GM12878 (cell line): Measurements from ENCODE around the gene BLOC1S5. TPM values are rescaled to one million over a fixed set of nuclear protein-coding genes. Genes with fewer than 3 reads are reported as not detected.

Source experiments
- ATAC-seq: fragments of 200-7000 bp; cut with Tn5 transposase; 3 replicates; pipeline ENCODE4 v1.9.1; 2020; ENCODE audit warnings: mild to moderate bottlenecking, moderate library complexity
- BruUV-seq: library from RNA; stranded (reverse); fragments of 400-500 nt; replicated peaks from 2 replicates; lab custom pipeline; 2021; lab: Mats Ljungman, UMichigan
- CTCF ChIA-PET: fragments of 300-600 bp; sonication (Branson Sonifier 250); formaldehyde crosslinking; extraction: SDS; loops from one replicate; lab custom pipeline; 2021; ENCODE audit warnings: inconsistent platforms; lab: Yijun Ruan, JAX
- POLR2A ChIA-PET: fragments of 350-600 bp; formaldehyde crosslinking; extraction: SDS; loops from one replicate; lab custom pipeline; 2021; ENCODE audit warnings: inconsistent platforms; lab: Charles Lee
- RAD21 ChIA-PET: fragments of 300-600 bp; sonication (Branson Sonifier 250); formaldehyde crosslinking; loops from one replicate; lab custom pipeline; 2023; ENCODE audit warnings: antibody characterized with exemption; ENCODE audit not compliant: unreplicated experiment; lab: Charles Lee
- SMC1A ChIA-PET: fragments of 300-600 bp; sonication (Branson Sonifier 250); formaldehyde crosslinking; loops from one replicate; lab custom pipeline; 2023; ENCODE audit not compliant: unreplicated experiment, uncharacterized antibody; lab: Charles Lee
- DNase-seq: peaks from one replicate; pipeline ENCODE4 v3.0.0-alpha.2; 2011; ENCODE audit warnings: low read depth, low spot score
- FAIRE-seq: peaks from 3 replicates; lab custom pipeline; 2011; peaks lifted over from hg19 to GRCh38; lab: Jason Lieb, UNC
- H2AFZ ChIP-seq: 2 replicates; pipeline ENCODE4 v1.6.0; 2011; ENCODE audit warnings: low read depth, low read length, control low read depth; ENCODE audit not compliant: control insufficient read depth
- H3K27ac ChIP-seq: 2 replicates; pipeline ENCODE4 v1.5.1; 2011; ENCODE audit warnings: control low read depth; ENCODE audit not compliant: control insufficient read depth, insufficient read depth
- H3K27me3 ChIP-seq, 2 experiments: replicated peaks in 1 of 2; 2 replicates each; pipeline versions ENCODE4 v1.6.0 to v1.6.1; 2011; ENCODE audit warnings: low read length in 1 of 2; ENCODE audit not compliant: control insufficient read depth in 2 of 2, insufficient read depth in 2 of 2
- H3K36me3 ChIP-seq, 2 experiments: 2 replicates each; pipeline ENCODE4 v1.5.1; 2011; ENCODE audit warnings: low read length in 1 of 2; ENCODE audit not compliant: control insufficient read depth in 2 of 2, insufficient read depth in 2 of 2
- H3K4me1 ChIP-seq: 2 replicates; pipeline ENCODE4 v1.6.1; 2011; ENCODE audit warnings: mild to moderate bottlenecking, low read length, moderate library complexity, mixed read lengths; ENCODE audit not compliant: control insufficient read depth, insufficient read depth
- H3K4me2 ChIP-seq: 2 replicates; pipeline ENCODE4 v1.6.0; 2011; ENCODE audit warnings: control low read depth; ENCODE audit not compliant: control insufficient read depth, insufficient read depth
- H3K4me3 ChIP-seq: fragments of 200-600 bp; sonication (generic); 2 replicates; pipeline ENCODE4 v1.5.1; 2016
- H3K79me2 ChIP-seq: 2 replicates; pipeline ENCODE4 v1.6.0; 2011; ENCODE audit warnings: low read length; ENCODE audit not compliant: control insufficient read depth, insufficient read depth
- H3K9ac ChIP-seq: 2 replicates; pipeline ENCODE4 v1.8.0; 2011; ENCODE audit warnings: low read length, control low read depth, mixed read lengths; ENCODE audit not compliant: control insufficient read depth, insufficient read depth
- H3K9me3 ChIP-seq: replicated peaks from 3 replicates; pipeline ENCODE4 v1.5.1; 2011; ENCODE audit warnings: mild to moderate bottlenecking, low read length; ENCODE audit not compliant: control insufficient read depth, insufficient read depth
- H4K20me1 ChIP-seq: 2 replicates; pipeline ENCODE4 v1.6.0; 2011; ENCODE audit not compliant: control insufficient read depth, insufficient read depth
- BCL3 ChIP-seq: IDR thresholded peaks from 2 replicates; pipeline ENCODE4 v1.6.1; 2011; ENCODE audit warnings: borderline replicate concordance, low read depth, mild to moderate bottlenecking, moderate library complexity, low read length; ENCODE audit not compliant: insufficient read depth, poor library complexity, severe bottlenecking
- BCLAF1 ChIP-seq: fragments of 450-650 bp; IDR thresholded peaks from 2 replicates; pipeline ENCODE4 v1.6.1; 2017; ENCODE audit warnings: antibody characterized with exemption, mild to moderate bottlenecking, moderate library complexity
- CBFB ChIP-seq: IDR thresholded peaks from 2 replicates; pipeline ENCODE4 v1.6.1; 2016; ENCODE audit warnings: antibody characterized with exemption, low read depth
- JUNB ChIP-seq: IDR thresholded peaks from 2 replicates; pipeline ENCODE4 v1.6.1; 2016; ENCODE audit warnings: antibody characterized with exemption, mild to moderate bottlenecking
- NFYB ChIP-seq: IDR thresholded peaks from 2 replicates; pipeline ENCODE4 v1.6.1; 2011; ENCODE audit warnings: low read depth, mild to moderate bottlenecking, low read length, improper control_type of control experiment, moderate library complexity; ENCODE audit not compliant: insufficient read depth
- RCOR1 ChIP-seq: conservative IDR thresholded peaks from 2 replicates; pipeline ENCODE4 v1.6.1; 2012; ENCODE audit warnings: low read depth, low read length, improper control_type of control experiment
- SKIL ChIP-seq: fragments of 450-650 bp; IDR thresholded peaks from 2 replicates; pipeline ENCODE4 v1.6.1; 2017; ENCODE audit warnings: mild to moderate bottlenecking, low read depth, inconsistent platforms; ENCODE audit not compliant: poor library complexity, severe bottlenecking
- SMAD1 ChIP-seq: fragments of 450-650 bp; IDR thresholded peaks from 2 replicates; pipeline ENCODE4 v1.6.1; 2018; ENCODE audit warnings: mild to moderate bottlenecking, low read depth; ENCODE audit not compliant: partially characterized antibody
- SUZ12 ChIP-seq: fragments of 200-600 bp; sonication (generic); IDR thresholded peaks from one replicate; pipeline ENCODE4 v1.6.1; 2018; ENCODE audit warnings: antibody characterized with exemption, mild to moderate bottlenecking; ENCODE audit not compliant: unreplicated experiment
- TCF12 ChIP-seq: IDR thresholded peaks from 2 replicates; pipeline ENCODE4 v1.6.1; 2011; ENCODE audit warnings: low read depth, mild to moderate bottlenecking, low read length
- WGBS: methylation state at CpG from one replicate; pipeline ENCODE4 v1.1.6; 2016; ENCODE audit warnings: low lambda C conversion rate; ENCODE audit not compliant: insufficient replicate concordance, insufficient coverage; ENCODE audit errors: missing lambda C conversion rate; 5-methylcytosine and 5-hydroxymethylcytosine counted together
- in situ Hi-C: fragments of 300-500 bp; cut with MboI; formaldehyde crosslinking; loops from 9 replicates; pipeline ENCODE4 v1.14.3; 2018; ENCODE audit warnings: mixed read lengths
- intact Hi-C: fragments of 100-400 bp; cut with micrococcal nuclease; formaldehyde crosslinking; loops from one replicate; pipeline ENCODE4 v1.14.2; 2022; ENCODE audit not compliant: unreplicated experiment
- polyA plus RNA-seq, 11 experiments: library from polyadenylated mRNA; depleted of rRNA in 4 of 11; unstranded in 6 of 11; stranded (reverse) in 5 of 11; fragments of >200 nt; fragmentation: Nextera tagmentation in 4 of 11; fragmentation: Illumina TruSeq in 1 of 11; extraction: Ambion mirVana in 4 of 11; extraction: Trizol in 1 of 11; gene quantifications; 1 replicate in 1 of 11; 2 replicates in 10 of 11; pipeline versions ENCODE4 v1.2.1 to v1.2.3, GENCODE V29; 2011 to 2016; ENCODE audit warnings: inconsistent platforms in 2 of 11, missing spikeins in 2 of 11, low read depth in 1 of 11
- total RNA-seq, 4 experiments: library from RNA; depleted of rRNA in 3 of 4; stranded (reverse); fragments of >200 nt in 3 of 4; fragmentation: Illumina TruSeq in 1 of 4; extraction: Trizol in 1 of 4; gene quantifications; 2 replicates each; pipeline versions ENCODE4 v1.2.1 to v1.2.3, GENCODE V29; 2013 to 2021

The BLOC1S5 gene
- total and polyA plus RNA-seq, 10 of the 15 experiments (the other 5 are each of a cell fraction or from before 2014, with no cell fraction given) = 4.3 to 22.2 (median 16.1) TPM

GRCh38 chr6:7971499-7971898 is 92.7 kb downstream of the BLOC1S5 start:
- no peak for FAIRE-seq
- H4K20me1 ChIP-seq = no peaks in the 10 kb centered on the region
- no TSS peak for BruUV-seq
- WGBS = 87% methylated on average over 2 of the region's 2 CpGs
- no peaks in the 10 kb centered on the region for H3K4me1 ChIP-seq
- no peak for DNase-seq
- peaks cover 16% of the 10 kb centered on the region for H3K9me3 ChIP-seq
- H3K4me2 ChIP-seq = no peak overlapping the region
- no peak overlapping the region for H3K4me3 ChIP-seq
- RAD21 ChIA-PET = no interaction called here
- CTCF ChIA-PET = interaction anchor here (0.8 kb wide), 1 partner anchor 247 kb away, joined by 3 read pairs; no protein-coding TSS in a partner anchor
- intact Hi-C loops = no loop called here
- SMC1A ChIA-PET = interaction anchor here (1.1 kb wide), 1 partner anchor 72 kb away, joined by 3 read pairs; no protein-coding TSS in a partner anchor
- peaks cover 0 to 3% of the 10 kb centered on the region in 2 experiments; a peak in 1 of 4 replicates for H3K27me3 ChIP-seq
- no peak overlapping the region for H3K27ac ChIP-seq
- in situ Hi-C loops = no loop called here
- no peak overlapping the region for H3K9ac ChIP-seq
- H3K79me2 ChIP-seq = no peaks in the 10 kb centered on the region
- TF ChIP-seq BCLAF1 (no peak), JUNB (no peak), SUZ12 (no peak), BCL3 (no peak), TCF12 (no peak), SKIL (no peak), NFYB (no peak), RCOR1 (no peak), SMAD1 (no peak), CBFB (no peak)
- no peak for ATAC-seq
- H2AFZ ChIP-seq = no peak overlapping the region
- POLR2A ChIA-PET = no interaction called here
- no peaks in the 10 kb centered on the region for H3K36me3 ChIP-seq
